DMS53 treated with DMSO at 0.1 percent for 48 hours (cell line): Measurements from ENCODE around the gene TKT.

Experiments used
- DNase-seq: peaks from one replicate; lab custom pipeline; 2025; ENCODE audit not compliant: unreplicated experiment; lab: John Stamatoyannopoulos, UW

The TKT gene

GRCh38 chr3:53182764-53183355 lies 73.0 kb downstream of the TKT start:
- DNase-seq = no peak

GRCh38 chr3:53181528-53181927 lies 74.3 kb downstream of the TKT start:
- DNase-seq = no peak

- DNase-seq = no peak
These were observed 74.8 kb downstream of the TKT start for GRCh38 chr3:53181024-53181371.

- DNase-seq = no peak
These were observed 75.4 kb downstream of the TKT start for GRCh38 chr3:53180305-53181023.

- DNase-seq = no peak
These were observed 76.2 kb downstream of the TKT start for GRCh38 chr3:53179580-53179979.

GRCh38 chr3:53178246-53178645 lies 77.6 kb downstream of the TKT start:
- DNase-seq = no peak

- no peak for DNase-seq
These were observed 79.9 kb downstream of the TKT start for GRCh38 chr3:53175613-53176540.
